CD4-positive, alpha-beta T cell treated with Interleukin-17A for 4 hours (primary cell): Measurements from ENCODE around the gene LKAAEAR1.
"Not testable (repeated sequence)": the region's sequence is repeated elsewhere in the genome, so short reads cannot be mapped to it uniquely, and the experiment has no call there.

ENCODE experiments used
- DNase-seq: peaks from one replicate; pipeline ENCODE4 v3.0.0-alpha.2; 2020; ENCODE audit warnings: mixed read lengths

Gene LKAAEAR1

GRCh38 chr20:64083804-64084684 is at the start of gene LKAAEAR1:
Gene LKAAEAR1 (minus strand): TSS chr20:64084398. CDS start chr20:64084219, 179 bp downstream.
- DNase-seq: peak; percentile 23

GRCh38 chr20:64131406-64131805 is 47.2 kb upstream of the LKAAEAR1 start:
- no peak for DNase-seq

GRCh38 chr20:64130876-64131275 is 46.7 kb upstream of the LKAAEAR1 start:
- DNase-seq: no peak

GRCh38 chr20:64130271-64130670 is 46.1 kb upstream of the LKAAEAR1 start:
- no peak for DNase-seq

GRCh38 chr20:64129146-64129782 is 45.1 kb upstream of the LKAAEAR1 start:
- no peak for DNase-seq

GRCh38 chr20:64123517-64123916 is 39.3 kb upstream of the LKAAEAR1 start:
- not testable (repeated sequence) for DNase-seq

- not testable (repeated sequence) for DNase-seq
Measured at GRCh38 chr20:64122927-64123326, 38.7 kb upstream of the LKAAEAR1 start.

- DNase-seq: no peak
Measured at GRCh38 chr20:64121586-64121985, 37.4 kb upstream of the LKAAEAR1 start.

GRCh38 chr20:64119681-64120341 is 35.6 kb upstream of the LKAAEAR1 start:
- DNase-seq: no peak

GRCh38 chr20:64119301-64119680 is 35.1 kb upstream of the LKAAEAR1 start:
- DNase-seq: no peak

- not testable (repeated sequence) for DNase-seq
Measured at GRCh38 chr20:64117432-64117777, 33.2 kb upstream of the LKAAEAR1 start.

GRCh38 chr20:64116541-64117431 is 32.6 kb upstream of the LKAAEAR1 start:
- no peak for DNase-seq

- no peak for DNase-seq
Measured at GRCh38 chr20:64116016-64116415, 31.8 kb upstream of the LKAAEAR1 start.

GRCh38 chr20:64115171-64115911 is 31.1 kb upstream of the LKAAEAR1 start:
- no peak for DNase-seq

GRCh38 chr20:64114356-64114971 is 30.3 kb upstream of the LKAAEAR1 start:
- DNase-seq: no peak

GRCh38 chr20:64113796-64114355 is 29.7 kb upstream of the LKAAEAR1 start:
- no peak for DNase-seq

GRCh38 chr20:64113444-64113775 is 29.2 kb upstream of the LKAAEAR1 start:
- no peak for DNase-seq

GRCh38 chr20:64112691-64113443 is 28.7 kb upstream of the LKAAEAR1 start:
- DNase-seq: no peak

GRCh38 chr20:64111841-64112641 is 27.8 kb upstream of the LKAAEAR1 start:
- DNase-seq: no peak
